Naive B cell (primary cell): ENCODE measurements around the gene ERLEC1. TPM values are rescaled to one million over a fixed set of nuclear protein-coding genes. Genes with fewer than 3 reads are reported as not detected.
"Not testable (repeated sequence)": the region's sequence is repeated elsewhere in the genome, so short reads cannot be mapped to it uniquely, and the experiment has no call there.

Experiments
- ATAC-seq, 2 donors: fragments of 150-1000 bp; cut with Tn5 transposase; 2 replicates each; pipeline ENCODE4 v1.10.0; 2021; ENCODE audit warnings: low read depth in 2 of 2, mild to moderate bottlenecking in 2 of 2, moderate library complexity in 2 of 2
- DNase-seq: peaks from one replicate; pipeline ENCODE4 v3.0.0; 2022
- H3K27ac Mint-ChIP-seq, 6 donors: one replicate each; pipeline ENCODE4 v1.8.0; 2020 to 2022; ENCODE audit warnings: mild to moderate bottlenecking in 6 of 6, mixed read lengths in 6 of 6, moderate library complexity in 5 of 6, inconsistent platforms in 2 of 6
- H3K27me3 Mint-ChIP-seq, 3 donors: one replicate each; pipeline ENCODE4 v1.8.0; 2021 to 2022; ENCODE audit warnings: mixed read lengths in 3 of 3, mild to moderate bottlenecking in 1 of 3
- H3K36me3 Mint-ChIP-seq, 2 donors: one replicate each; pipeline ENCODE4 v1.8.0; 2020 to 2022; ENCODE audit warnings: mixed read lengths in 2 of 2, inconsistent platforms in 1 of 2, mild to moderate bottlenecking in 1 of 2
- H3K4me1 Mint-ChIP-seq, 3 donors: one replicate each; pipeline ENCODE4 v1.8.0; 2020 to 2022; ENCODE audit warnings: mixed read lengths in 3 of 3, inconsistent platforms in 1 of 3, mild to moderate bottlenecking in 1 of 3, moderate library complexity in 1 of 3
- H3K4me3 Mint-ChIP-seq, 8 donors: one replicate each; pipeline ENCODE4 v1.8.0; 2020 to 2022; ENCODE audit warnings: mild to moderate bottlenecking in 8 of 8, mixed read lengths in 8 of 8, moderate library complexity in 8 of 8, inconsistent platforms in 2 of 8
- H3K9me3 Mint-ChIP-seq, 7 donors: one replicate each; pipeline ENCODE4 v1.8.0; 2020 to 2022; ENCODE audit warnings: mixed read lengths in 7 of 7, mild to moderate bottlenecking in 5 of 7, inconsistent platforms in 2 of 7, moderate library complexity in 1 of 7
- polyA plus RNA-seq, 6 donors: library from polyadenylated mRNA; unstranded; fragments of 300-500 nt; fragmentation: Illumina TruSeq; gene quantifications; one replicate each; pipeline ENCODE4 v1.2.3, GENCODE V29; 2021; ENCODE audit warnings: low read depth in 6 of 6

Gene ERLEC1
- polyA plus RNA-seq, 6 donors from 2014 or later: 23.7 to 54.1 (median 26.3) TPM

GRCh38 chr2:53827398-53828175 is 40.7 kb downstream of the ERLEC1 start:
- Mint-ChIP-seq H3K36me3 (peaks cover 14 to 21% of the 10 kb centered on the region in 2 donors), H3K27ac (peak overlapping the region in 1 of 6 donors; percentile 80)
- ATAC-seq: no peak

GRCh38 chr2:53828331-53828730 is 41.5 kb downstream of the ERLEC1 start:
- Mint-ChIP-seq H3K27me3 (no peaks in the 10 kb centered on the region), H3K4me3 (no peak overlapping the region), H3K4me1 (no peaks in the 10 kb centered on the region), H3K27ac (no peak overlapping the region), H3K36me3 (peaks cover 14 to 21% of the 10 kb centered on the region in 2 donors), H3K9me3 (peaks cover 0 to 7% (median 0%) of the 10 kb centered on the region in 7 donors)
- DNase-seq (no peak), ATAC-seq (no peak)

More at GRCh38 chr2:53827398-53828175, 40.7 kb downstream of the ERLEC1 start:
- peaks cover 0 to 7% (median 0%) of the 10 kb centered on the region in 7 donors for H3K9me3 Mint-ChIP-seq
- H3K4me3 Mint-ChIP-seq: no peak overlapping the region
- no peaks in the 10 kb centered on the region for H3K27me3 Mint-ChIP-seq
- no peaks in the 10 kb centered on the region for H3K4me1 Mint-ChIP-seq
- no peak for DNase-seq

GRCh38 chr2:53829273-53829979 is 42.6 kb downstream of the ERLEC1 start:
- ATAC-seq (no peak), DNase-seq (no peak)
- Mint-ChIP-seq H3K27ac (no peak overlapping the region), H3K36me3 (peaks cover 21% of the 10 kb centered on the region in 2 donors), H3K4me3 (peak overlapping the region in 1 of 8 donors; percentile 77), H3K4me1 (no peaks in the 10 kb centered on the region), H3K27me3 (no peaks in the 10 kb centered on the region), H3K9me3 (peaks cover 0 to 7% (median 0%) of the 10 kb centered on the region in 7 donors)

GRCh38 chr2:53829980-53830290 is 43.1 kb downstream of the ERLEC1 start:
- not testable (repeated sequence) for H3K4me3 Mint-ChIP-seq, ATAC-seq, DNase-seq, H3K27me3 Mint-ChIP-seq, H3K9me3 Mint-ChIP-seq, H3K27ac Mint-ChIP-seq, H3K4me1 Mint-ChIP-seq
- peaks cover 21 to 25% of the 10 kb centered on the region in 2 donors for H3K36me3 Mint-ChIP-seq

GRCh38 chr2:53840580-53840979 is 53.7 kb downstream of the ERLEC1 start:
- Mint-ChIP-seq H3K27me3 (no peaks in the 10 kb centered on the region), H3K4me3 (no peak overlapping the region), H3K27ac (no peak overlapping the region), H3K4me1 (peaks cover 5 to 14% (median 14%) of the 10 kb centered on the region in 3 donors), H3K9me3 (peaks cover 0 to 11% (median 0%) of the 10 kb centered on the region in 7 donors), H3K36me3 (peaks cover 6 to 10% of the 10 kb centered on the region in 2 donors)
- ATAC-seq (no peak), DNase-seq (no peak)

GRCh38 chr2:53841651-53842050 is 54.8 kb downstream of the ERLEC1 start:
- H3K27me3 Mint-ChIP-seq, ATAC-seq, H3K4me3 Mint-ChIP-seq, H3K27ac Mint-ChIP-seq, DNase-seq, H3K36me3 Mint-ChIP-seq: not testable (repeated sequence)
- Mint-ChIP-seq H3K4me1 (peaks cover 5 to 16% (median 14%) of the 10 kb centered on the region in 3 donors), H3K9me3 (peaks cover 0 to 11% (median 0%) of the 10 kb centered on the region in 7 donors)

- Mint-ChIP-seq H3K9me3 (peaks cover 0 to 11% (median 0%) of the 10 kb centered on the region in 7 donors), H3K4me3 (no peak overlapping the region), H3K36me3 (peaks cover 6 to 10% of the 10 kb centered on the region in 2 donors), H3K27ac (peak overlapping the region in 1 of 6 donors; percentile 84), H3K27me3 (no peaks in the 10 kb centered on the region), H3K4me1 (peaks cover 5 to 16% (median 14%) of the 10 kb centered on the region in 3 donors)
- ATAC-seq (no peak), DNase-seq (no peak)
These were observed 56.0 kb downstream of the ERLEC1 start for GRCh38 chr2:53842891-53843290.

GRCh38 chr2:53843595-53843994 is 56.8 kb downstream of the ERLEC1 start:
- H3K27me3 Mint-ChIP-seq: no peaks in the 10 kb centered on the region
- H3K27ac Mint-ChIP-seq: peak overlapping the region in 1 of 6 donors; percentile 94
- peaks cover 0 to 11% (median 0%) of the 10 kb centered on the region in 7 donors for H3K9me3 Mint-ChIP-seq
- H3K36me3 Mint-ChIP-seq: peaks cover 10% of the 10 kb centered on the region in 2 donors
- no peak overlapping the region for H3K4me3 Mint-ChIP-seq
- peaks cover 5 to 16% (median 14%) of the 10 kb centered on the region in 3 donors for H3K4me1 Mint-ChIP-seq
- ATAC-seq (no peak), DNase-seq (no peak)

GRCh38 chr2:53848062-53848461 is 61.2 kb downstream of the ERLEC1 start:
- H3K27ac Mint-ChIP-seq: peak overlapping the region in 1 of 6 donors; percentile 48
- H3K4me3 Mint-ChIP-seq: no peak overlapping the region
- ATAC-seq (no peak), DNase-seq (no peak)
- H3K36me3 Mint-ChIP-seq: peaks cover 0 to 5% of the 10 kb centered on the region in 2 donors
- H3K4me1 Mint-ChIP-seq: peaks cover 5 to 10% (median 8%) of the 10 kb centered on the region in 3 donors
- peaks cover 0 to 6% (median 0%) of the 10 kb centered on the region in 7 donors for H3K9me3 Mint-ChIP-seq
- no peaks in the 10 kb centered on the region for H3K27me3 Mint-ChIP-seq

GRCh38 chr2:53851052-53851757 is 64.4 kb downstream of the ERLEC1 start:
- Mint-ChIP-seq H3K27ac (peak overlapping the region in 1 of 6 donors; percentile 22), H3K36me3 (peaks cover 12 to 25% of the 10 kb centered on the region in 2 donors)
- H3K27me3 Mint-ChIP-seq, H3K4me1 Mint-ChIP-seq, DNase-seq, H3K9me3 Mint-ChIP-seq, ATAC-seq, H3K4me3 Mint-ChIP-seq: not testable (repeated sequence)

GRCh38 chr2:53852532-53852931 is 65.7 kb downstream of the ERLEC1 start:
- DNase-seq (no peak), ATAC-seq (no peak)
- Mint-ChIP-seq H3K4me3 (no peak overlapping the region), H3K27ac (peak overlapping the region in 2 of 6 donors; percentile 9 to 31), H3K36me3 (peaks cover 12 to 31% of the 10 kb centered on the region in 2 donors), H3K9me3 (no peaks in the 10 kb centered on the region), H3K4me1 (peaks cover 0 to 7% (median 4%) of the 10 kb centered on the region in 3 donors), H3K27me3 (no peaks in the 10 kb centered on the region)

GRCh38 chr2:53854678-53855077 is 67.8 kb downstream of the ERLEC1 start:
- H3K4me3 Mint-ChIP-seq: no peak overlapping the region
- H3K9me3 Mint-ChIP-seq: no peaks in the 10 kb centered on the region
- ATAC-seq: no peak
- peaks cover 20 to 28% of the 10 kb centered on the region in 2 donors for H3K36me3 Mint-ChIP-seq
- peak overlapping the region in 5 of 6 donors; percentile 6 to 55 (median 43) for H3K27ac Mint-ChIP-seq
- H3K27me3 Mint-ChIP-seq: no peaks in the 10 kb centered on the region
- DNase-seq: no peak
- peaks cover 0 to 11% (median 7%) of the 10 kb centered on the region in 3 donors for H3K4me1 Mint-ChIP-seq

GRCh38 chr2:53856272-53856671 is 69.4 kb downstream of the ERLEC1 start:
- Mint-ChIP-seq H3K27me3 (no peaks in the 10 kb centered on the region), H3K36me3 (peaks cover 20 to 34% of the 10 kb centered on the region in 2 donors), H3K4me1 (peaks cover 0 to 11% (median 7%) of the 10 kb centered on the region in 3 donors), H3K4me3 (no peak overlapping the region), H3K9me3 (no peaks in the 10 kb centered on the region), H3K27ac (no peak overlapping the region)
- DNase-seq (no peak), ATAC-seq (no peak)
